KBM-7 (cell line): ENCODE data around the gene ABLIM2.

ENCODE experiments used
- DNase-seq: peaks from one replicate; pipeline ENCODE4 v3.0.0-alpha.2; 2015
- in situ Hi-C: fragments of 300-500 bp; cut with MboI; formaldehyde crosslinking; loops from 2 replicates; pipeline ENCODE4 v1.14.3; 2020; ENCODE audit warnings: low sequenced_read_pairs, low pct_unique_long_range_greater_than_20kb, mixed read lengths

Gene ABLIM2

DNA sequence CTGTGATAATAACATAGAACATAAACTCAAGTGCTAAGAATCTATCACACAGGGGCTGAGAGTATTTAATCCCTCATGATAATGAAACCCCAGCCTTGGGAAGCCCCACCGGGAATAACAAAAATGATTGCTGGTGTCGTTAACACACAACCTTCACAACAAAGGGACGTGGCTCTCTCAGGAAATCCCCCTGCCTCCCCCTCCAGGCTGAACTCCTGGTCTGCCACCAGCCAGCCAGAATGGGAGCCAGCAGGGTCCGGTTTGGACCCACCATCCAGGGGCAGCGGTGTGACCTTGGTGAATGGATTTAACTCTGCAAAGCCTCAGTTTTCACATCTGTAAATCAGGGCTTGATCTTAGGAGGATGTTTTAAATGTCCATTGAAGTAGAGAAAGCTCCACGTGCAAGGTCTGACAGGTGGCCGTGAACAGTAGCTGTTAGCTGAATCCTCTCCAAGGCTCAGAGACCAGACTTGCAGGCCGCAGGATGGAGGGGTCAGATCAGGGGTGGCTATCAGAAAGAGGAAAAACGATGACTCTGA is 46.5 kb downstream of the ABLIM2 start:
- in situ Hi-C loops, result no loop called here
- no peak for DNase-seq

DNA sequence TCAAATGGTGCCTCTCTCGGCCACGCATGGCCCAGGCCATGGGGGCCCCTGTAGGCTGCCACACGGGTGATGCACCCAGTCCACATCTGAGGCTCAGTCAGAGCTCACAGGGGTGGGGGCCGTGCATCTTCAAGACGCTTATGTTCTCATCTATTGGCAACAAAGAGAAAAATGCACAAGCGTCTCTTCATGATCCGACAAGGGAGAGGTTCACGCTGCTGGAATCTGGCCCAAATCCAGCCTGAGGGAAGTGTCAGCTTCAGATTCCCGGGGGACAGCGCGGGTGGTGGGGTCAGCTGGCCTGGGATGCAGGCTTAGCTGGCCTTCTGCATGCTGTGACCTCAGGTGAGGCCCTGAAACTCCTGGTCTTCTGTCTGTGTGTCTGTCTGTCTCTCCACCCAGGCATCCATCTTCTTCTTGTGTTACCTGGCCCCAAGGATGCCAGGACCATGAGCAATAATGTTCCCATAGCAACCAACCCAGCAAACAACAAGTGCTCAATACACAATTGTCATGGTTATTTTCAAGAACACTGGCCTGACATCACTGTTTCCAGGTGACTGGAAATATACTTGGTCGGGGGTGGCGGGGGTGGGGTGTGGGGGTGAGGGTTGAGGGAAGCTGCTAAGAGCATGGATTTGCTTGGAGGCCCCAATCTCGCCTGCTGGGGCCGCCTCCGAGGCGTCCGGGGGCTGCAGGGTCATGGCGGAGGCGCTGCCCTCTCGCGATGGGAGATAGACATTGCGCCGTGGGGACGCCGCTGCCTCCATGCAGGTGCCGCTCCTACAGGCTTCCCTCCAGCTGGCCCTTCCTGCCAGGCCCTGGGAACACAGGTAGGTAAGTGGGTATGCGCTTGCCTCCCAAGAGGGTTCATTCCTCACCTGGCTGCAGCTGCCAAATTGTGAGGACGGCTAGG is 48.3 kb downstream of the ABLIM2 start:
- DNase-seq, result no peak
- in situ Hi-C loops, result no loop called here

DNA sequence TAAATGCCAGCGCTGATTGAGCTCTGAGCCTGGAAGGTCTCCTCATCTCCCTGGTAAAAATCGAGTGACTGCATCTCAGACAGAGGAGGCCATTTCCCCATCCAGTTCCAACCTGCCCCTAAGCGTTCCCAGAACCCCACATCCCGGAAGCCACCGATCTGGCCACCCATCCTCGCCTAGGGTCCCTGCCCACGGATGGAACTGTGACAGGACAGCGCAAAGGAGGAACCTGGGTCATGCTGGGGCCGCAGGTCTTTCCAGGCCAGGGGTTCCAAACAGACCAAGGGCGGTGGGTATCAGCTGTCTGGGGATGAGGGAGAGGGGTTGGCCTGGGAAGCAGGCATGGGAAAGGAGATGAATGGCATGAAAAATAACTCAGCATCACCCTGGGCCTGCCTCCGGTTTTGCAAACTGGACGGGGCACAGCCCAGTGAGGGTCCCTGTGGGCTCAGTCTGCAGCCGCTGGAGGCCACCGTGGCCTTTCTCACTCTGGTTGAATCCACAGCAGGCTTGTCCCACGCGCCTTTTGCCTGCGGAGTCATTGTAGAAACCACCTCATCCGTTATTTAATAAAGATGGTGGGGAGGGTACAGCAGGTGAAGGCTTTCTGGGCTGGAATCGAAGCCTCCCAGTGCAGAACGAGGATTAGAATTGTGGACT is 49.1 kb downstream of the ABLIM2 start:
- DNase-seq, result no peak
- in situ Hi-C loops, result no loop called here

DNA sequence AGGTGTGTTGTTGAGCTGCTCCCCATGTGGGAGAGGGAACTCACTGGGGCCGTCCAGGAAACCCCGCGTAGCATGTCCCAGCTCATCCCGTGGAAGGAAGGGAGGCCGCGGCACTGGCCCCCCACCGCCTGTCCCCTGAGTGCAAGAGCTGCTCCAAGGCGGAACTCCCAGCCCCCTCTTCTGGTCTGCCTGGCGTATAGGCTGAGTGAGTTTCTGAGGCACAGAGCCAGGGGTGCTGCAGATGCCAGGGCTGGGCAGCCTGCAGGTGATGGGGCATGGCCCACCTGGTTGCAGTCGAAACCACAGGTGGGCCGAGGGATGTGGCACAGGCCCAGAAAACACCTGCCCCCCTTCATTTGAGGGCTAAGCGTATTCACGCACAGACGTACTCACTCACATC is 49.6 kb downstream of the ABLIM2 start:
- in situ Hi-C loops, result no loop called here
- no peak for DNase-seq

DNA sequence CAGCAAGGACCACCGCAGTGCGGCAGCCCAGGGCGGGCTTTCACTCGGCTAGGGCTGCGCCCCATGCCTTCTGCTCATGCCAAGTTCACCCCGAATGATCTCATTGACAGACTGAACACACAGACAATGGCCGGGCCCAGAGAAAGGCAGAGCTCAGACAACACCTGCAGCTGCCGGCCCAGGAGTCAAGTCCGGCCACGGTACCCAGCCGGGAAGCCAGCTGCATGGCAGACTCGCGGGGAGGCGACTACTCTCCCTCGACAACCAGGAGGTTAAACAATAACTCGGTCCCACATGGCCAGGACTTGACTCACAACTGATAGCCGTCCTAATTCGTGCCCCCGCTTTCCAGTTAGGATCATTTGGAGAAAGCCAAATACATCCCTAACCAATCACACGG is 50.4 kb downstream of the ABLIM2 start:
- no peak for DNase-seq
- in situ Hi-C loops, result no loop called here

DNA sequence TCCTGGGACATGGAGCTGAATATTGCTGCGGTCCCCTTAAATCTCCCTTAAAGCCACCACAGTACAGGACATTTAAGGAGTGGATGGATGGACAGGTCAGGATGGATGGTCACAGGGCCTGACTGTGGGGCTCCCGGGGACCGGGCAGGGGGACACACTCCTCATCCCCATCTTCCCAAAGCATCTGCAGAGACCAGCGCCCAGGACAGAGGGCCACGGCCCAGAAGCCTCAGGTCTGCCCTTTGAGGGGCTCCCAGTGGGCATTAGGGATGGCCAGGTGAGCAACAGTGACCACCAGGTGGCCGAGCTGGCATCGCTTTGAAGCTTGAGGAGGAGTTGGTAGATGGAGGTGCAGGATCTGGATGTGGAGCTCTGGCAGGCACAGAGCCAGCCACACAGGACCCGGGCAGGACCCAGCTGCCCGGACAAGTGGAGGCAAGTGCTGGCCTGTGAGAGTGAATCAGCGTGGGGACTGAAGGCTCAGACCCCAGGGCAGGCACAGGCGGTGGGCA is 51.4 kb downstream of the ABLIM2 start:
- no peak for DNase-seq
- in situ Hi-C loops, result no loop called here

DNA sequence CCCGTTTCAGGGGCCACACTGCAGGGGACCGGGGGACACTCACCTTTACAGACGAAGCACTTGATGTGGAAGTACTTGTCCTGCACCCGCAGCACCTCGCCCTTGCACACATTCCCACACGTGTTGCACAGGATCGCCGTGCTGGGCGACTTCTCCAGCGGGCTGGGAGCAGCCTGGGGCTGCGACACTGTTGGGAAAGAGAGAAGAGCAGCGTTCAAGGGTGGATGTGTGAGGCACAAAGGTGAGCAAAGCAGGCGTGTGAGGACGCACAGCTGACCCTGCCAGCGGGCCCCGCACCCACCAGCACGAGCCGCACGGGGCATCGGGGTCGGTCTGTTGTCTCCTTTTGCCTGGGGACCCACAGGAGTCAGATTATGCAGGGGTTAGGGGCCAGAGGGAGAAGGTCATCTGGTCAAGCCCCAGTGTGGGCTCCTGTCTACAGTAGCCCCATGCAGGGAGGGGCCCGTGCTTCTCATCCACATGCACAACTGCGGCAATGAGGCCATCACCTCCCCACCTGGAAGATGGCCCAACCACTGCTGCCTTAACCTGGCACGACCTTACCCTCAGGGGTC is 52.1 kb downstream of the ABLIM2 start:
- in situ Hi-C loops, result no loop called here
- no peak for DNase-seq

DNA sequence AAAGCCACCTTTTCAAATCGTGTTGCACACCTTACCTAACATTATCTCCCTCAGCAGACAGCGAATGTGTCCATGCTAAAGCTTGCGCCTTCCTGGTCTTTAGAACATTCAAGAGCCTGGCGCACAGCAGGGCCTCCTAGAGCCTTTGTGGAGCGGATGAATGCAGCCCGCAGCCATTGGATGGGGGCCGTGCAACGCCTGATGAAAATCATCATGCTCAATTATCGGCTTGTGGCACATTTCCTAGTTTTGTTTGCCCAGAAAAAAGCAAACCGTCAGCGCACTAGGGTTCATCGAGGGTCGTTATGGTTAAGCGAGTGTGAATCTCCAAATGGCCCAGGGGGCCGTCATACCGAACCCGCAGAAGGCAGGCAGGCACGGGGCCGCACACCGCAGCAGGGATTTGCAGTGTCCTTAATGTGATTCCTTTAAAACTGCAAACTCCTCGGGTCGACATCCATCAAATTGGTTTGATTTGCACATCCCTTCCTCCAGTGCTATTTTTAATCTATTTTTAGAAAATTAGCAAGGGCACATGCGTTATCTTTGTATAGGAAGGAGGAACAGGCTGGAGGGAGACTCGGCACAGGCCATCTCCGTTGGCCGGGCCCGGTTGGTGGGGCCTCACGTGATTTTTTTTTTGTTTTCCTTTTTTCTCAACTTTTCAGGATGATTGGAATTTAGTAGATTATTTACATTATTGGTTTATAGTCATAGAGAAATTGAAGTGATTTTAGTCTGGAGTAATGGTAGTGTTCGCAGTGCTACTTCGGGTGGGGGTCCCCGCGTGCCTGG is 53.1 kb downstream of the ABLIM2 start:
- in situ Hi-C loops, result no loop called here
- DNase-seq, result no peak

DNA sequence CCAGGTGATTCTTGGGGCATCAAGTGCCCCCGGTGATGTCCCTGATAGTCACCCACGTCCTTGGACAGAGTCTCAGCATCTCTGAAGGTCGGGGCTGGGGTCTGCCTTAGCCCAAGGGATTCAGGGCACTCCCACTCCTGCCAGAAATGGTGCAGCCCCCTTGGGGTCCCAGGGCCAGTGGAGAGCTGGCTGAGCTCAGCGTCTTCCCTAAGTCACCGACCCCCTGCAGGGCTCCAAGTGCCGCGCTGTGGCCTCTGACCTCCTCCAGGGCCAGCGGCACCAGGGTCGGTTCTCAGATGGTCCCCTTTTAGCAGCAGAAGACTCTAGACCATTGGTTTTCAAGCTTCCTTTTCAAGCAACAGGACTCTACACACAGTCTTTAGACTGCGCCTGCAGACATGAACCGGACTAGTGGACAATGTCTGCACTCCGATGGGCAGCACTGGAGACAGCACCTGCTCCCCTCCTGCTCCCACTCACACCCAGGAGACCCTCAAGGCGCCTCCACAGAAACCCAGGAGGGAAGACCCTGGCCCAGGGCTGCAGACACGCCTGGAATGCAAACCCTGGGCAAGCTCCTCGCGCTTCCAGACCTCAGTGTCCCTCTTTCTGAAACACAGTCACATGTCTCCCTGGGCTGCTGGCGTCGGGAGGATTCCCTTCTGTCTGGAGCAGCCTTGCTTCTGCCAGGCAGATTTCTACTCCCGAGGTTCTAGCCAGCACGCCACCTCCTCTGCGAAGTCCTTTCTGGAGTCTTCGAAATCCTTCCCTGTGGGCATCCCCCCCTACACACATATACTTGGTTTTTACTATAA is 53.9 kb downstream of the ABLIM2 start:
- in situ Hi-C loops, result no loop called here
- DNase-seq, result no peak

DNA sequence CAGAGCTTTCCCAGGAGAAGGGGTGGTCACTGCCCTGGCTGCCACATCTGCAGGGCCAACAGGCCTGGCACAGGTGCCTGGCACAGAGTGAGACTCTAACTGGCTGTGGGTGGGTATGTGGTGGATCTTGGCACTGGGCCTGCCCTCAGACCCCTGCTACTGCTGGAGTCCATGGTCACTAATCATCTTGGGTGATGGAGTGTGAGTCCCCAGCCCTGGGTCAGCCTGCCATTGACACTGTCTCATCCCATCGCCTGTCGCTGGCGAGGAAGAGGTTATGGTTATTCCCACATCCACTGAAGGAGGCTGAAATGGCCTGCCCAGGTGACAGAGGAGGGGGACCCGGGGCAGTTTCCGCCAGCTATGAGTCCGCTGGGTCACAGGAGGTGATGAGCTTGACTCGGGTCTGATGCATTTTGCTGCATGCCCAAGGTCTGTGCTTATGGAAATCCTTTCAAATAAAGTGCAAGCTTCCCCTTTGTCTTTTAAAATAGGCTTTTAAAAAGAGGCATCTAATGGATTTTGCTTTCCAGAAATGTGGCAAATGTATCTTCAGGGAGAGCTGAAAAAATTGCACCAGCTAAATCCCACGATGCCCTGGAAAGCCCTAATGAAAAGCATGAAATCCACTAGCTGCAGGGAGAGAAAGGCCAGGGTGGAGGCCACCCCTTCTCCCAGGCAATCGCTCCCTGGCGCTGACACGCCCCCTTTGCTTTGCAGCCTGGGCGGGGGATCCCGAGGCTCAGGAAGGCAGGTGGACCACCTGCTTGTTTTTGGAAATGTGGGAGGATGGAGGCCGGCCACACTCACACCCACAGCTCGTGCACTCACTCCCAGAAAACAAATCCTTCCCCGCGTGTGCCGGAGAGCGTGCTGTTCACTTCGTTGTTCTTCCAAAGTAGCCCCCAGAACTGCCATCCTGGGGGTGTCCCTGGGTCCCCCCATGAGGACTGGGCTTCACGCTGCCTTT is 54.9 kb downstream of the ABLIM2 start:
- in situ Hi-C loops, result no loop called here
- no peak for DNase-seq

DNA sequence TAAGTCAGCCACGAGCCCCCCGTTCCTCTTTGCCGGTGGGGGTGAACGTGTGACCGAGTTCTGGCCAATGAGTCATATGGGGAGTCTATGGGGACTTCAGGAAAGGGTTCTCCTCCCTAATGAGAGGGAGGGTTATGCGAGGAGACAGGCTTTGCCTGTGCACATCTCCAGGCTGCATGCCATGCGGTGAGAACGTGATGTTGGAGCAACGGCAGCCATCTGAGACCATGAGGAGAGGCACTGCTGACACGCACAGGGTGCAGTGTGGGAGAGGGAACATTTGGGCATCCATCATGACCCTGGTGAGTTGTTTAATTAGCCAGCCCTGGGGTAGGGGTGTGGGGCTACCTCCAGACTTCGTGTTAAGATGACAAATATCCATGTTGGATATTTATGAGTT is 55.8 kb downstream of the ABLIM2 start:
- no peak for DNase-seq
- in situ Hi-C loops, result no loop called here

DNA sequence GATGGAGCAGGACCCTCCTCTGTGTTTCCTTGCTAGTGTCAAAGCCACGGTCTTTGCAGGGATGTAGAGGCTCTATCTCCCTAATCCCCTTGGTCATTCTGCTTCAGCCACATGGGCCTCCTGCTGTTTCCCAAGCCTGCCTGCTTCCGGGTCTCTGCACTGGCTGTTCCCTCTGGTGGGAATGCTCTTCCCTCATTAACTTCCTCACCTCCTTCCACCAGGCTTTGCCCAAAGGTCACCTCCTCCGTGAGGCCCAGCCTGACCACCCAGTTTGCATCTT is 56.6 kb downstream of the ABLIM2 start:
- in situ Hi-C loops, result no loop called here
- DNase-seq, result no peak

DNA sequence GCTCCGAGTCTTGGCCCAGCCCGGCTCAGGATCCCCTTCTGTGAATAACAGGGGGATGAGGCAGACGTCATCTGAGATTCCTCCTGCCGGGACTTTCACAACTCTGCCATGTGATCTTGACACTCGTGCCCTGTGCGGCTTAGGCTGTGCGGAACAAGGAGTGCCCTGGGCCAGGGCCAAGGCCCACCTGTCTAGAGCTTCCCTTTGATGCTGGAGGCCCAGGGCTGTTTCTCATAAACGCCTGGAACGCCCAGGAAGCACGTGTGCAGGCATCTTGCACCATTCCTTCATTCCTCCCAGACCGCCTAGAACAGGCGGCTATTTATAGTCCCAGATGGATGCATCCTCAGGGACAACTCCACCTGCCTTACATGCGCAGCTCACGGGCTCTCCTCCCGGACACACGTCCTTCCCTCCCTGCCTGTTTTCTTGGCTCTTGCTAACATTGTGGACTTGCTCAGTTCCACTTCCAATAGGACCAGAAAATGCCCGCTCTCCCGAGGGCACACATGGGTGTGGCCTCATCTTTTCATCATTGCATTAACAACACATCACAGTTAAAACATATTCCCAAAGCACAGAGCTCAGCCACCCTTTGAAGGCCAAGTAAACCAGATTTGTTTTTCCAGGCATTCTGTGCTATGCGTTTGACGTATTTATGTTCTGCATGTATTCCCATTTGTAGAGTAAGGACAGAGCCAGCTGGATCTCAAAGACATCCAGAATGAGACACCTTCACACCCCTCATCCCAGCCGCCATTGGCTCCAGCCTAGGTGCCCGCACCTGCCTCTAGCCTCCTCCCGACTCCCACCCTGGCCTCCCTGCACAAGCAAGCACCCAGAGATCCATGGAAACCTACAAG is 57.2 kb downstream of the ABLIM2 start:
- in situ Hi-C loops, result no loop called here
- DNase-seq, result no peak

DNA sequence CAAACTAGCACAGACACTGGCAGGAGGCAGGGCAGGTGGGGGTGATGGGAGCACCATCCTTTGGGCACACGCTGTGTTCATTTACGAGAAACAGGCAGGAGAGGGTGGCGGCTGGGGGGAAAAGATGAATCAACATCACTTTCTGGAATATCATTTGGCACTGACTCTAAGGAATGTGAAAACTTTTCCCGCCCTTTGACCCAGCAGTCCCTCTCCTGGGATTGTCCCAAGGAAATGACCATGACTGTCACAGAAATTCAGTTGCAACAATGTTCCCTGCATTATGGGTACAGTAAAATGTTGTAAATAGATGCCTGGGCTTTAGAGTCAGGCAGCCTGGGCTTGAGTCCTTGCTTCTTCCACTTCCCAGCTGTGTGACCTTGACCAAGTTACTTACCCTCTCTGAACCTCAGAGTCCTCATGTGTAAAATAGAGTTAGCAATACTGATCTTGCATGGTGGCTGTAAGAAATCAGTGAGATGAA is 58.6 kb downstream of the ABLIM2 start:
- in situ Hi-C loops, result no loop called here
- no peak for DNase-seq

DNA sequence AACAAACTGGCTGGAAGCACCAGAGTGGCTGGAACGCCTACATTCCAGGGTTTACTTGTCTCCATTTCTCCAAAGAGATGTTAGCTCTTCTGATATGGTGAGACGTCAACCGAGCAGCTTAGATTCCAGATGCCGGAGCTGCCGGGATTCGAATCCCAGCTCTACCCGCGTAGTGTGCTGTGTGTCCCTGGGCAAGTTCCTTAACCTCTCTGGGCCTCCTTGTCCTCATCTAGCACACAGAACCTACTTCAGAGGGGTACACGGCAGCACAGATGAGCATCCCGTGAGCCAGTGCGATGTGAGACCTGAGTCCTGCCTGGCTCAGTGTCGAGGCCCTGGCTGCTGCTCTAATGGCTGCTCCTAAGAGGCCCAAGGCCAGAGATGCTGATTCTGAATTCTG is 60.1 kb downstream of the ABLIM2 start:
- no peak for DNase-seq
- in situ Hi-C loops, result no loop called here

DNA sequence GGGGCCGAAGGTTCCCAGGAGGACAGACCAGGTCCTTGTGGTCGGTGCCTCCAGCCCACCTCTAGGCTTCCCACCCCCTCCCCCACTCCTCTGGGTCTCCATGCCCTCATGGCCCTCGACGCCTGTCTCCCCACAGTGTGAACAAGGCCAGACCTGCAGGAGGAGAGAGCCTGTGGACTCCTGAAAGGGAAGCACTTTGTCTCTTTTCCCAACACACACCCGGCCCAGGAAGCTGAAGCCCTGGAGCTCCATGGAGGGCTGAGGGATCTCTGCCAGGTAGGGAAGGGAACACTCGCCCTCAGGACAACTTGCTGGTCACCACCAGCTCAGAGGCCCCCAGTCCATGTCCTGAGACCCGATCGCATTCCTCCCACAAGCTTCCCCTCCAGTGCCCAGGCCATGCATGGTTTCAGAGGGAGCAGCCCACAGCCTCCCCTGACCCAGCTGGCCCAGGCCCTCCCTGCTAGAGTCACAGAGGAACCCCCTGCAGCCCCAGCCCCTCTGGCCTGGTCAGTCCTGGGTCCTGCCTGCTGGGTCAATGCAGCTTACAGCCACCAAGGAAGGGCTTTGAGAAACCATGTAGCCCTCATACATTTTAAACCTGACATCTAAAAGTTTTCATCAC is 60.8 kb downstream of the ABLIM2 start:
- in situ Hi-C loops, result no loop called here
- DNase-seq, result no peak
